WI38 (cell line): ENCODE data around the gene PAH.

Experiments
- H3K4me3 ChIP-seq: 2 replicates; pipeline ENCODE4 v1.5.1; 2011; ENCODE audit warnings: low read depth, mild to moderate bottlenecking, control low read depth, low read length
- TF ChIP-seq, protein P1 (sequence below): IDR thresholded peaks from 2 replicates; pipeline ENCODE4 v1.5.1; 2012; ENCODE audit warnings: low read depth, mild to moderate bottlenecking, control low read depth, low read length

PAH gene

GRCh38 chr12:102911320-102911719 is 5.7 kb downstream of the PAH start:
- TF ChIP-seq, protein P1, sequence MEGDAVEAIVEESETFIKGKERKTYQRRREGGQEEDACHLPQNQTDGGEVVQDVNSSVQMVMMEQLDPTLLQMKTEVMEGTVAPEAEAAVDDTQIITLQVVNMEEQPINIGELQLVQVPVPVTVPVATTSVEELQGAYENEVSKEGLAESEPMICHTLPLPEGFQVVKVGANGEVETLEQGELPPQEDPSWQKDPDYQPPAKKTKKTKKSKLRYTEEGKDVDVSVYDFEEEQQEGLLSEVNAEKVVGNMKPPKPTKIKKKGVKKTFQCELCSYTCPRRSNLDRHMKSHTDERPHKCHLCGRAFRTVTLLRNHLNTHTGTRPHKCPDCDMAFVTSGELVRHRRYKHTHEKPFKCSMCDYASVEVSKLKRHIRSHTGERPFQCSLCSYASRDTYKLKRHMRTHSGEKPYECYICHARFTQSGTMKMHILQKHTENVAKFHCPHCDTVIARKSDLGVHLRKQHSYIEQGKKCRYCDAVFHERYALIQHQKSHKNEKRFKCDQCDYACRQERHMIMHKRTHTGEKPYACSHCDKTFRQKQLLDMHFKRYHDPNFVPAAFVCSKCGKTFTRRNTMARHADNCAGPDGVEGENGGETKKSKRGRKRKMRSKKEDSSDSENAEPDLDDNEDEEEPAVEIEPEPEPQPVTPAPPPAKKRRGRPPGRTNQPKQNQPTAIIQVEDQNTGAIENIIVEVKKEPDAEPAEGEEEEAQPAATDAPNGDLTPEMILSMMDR = no peak
- H3K4me3 ChIP-seq = no peak overlapping the region

DNA sequence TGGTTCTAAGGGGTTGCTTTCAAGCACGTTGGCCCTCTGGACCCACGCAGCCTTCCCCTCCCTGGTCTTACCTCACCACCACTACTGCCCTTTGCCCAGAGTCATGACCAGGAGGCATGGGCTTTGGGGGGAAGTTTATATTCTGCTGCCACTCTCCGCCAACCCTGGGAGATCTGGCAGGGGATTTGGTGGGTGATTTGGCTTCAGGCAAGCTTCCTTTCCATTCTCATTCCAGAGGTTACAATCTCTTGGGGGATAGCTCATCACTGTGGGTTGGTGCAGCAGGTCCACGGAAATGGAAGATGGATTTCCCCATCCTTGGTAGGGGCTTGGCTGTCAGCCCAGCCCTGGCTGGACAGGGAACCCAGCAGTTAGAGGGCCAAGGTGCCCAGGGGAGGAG is 6.3 kb downstream of the PAH start:
- TF ChIP-seq, protein P1 = no peak
- H3K4me3 ChIP-seq = no peak overlapping the region

DNA sequence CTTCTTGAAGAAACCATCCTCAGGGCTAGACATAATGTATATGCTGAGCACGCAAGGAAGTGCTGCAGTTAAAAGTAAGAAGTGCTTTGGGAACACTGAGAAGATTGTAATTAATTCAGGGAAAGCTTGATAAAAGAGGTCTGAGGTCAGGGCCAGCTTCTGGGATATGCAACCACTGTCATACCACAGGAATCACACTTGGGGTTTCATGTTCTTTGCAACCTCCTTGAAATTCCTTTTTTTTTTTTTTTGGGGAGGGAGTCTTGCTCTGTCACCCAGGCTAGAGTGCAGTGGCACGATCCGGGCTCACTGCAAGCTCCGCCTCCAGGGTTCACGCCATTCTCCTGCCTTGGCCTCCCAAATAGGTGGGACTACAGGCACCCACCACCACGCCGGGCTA is 6.9 kb downstream of the PAH start:
- no peak overlapping the region for H3K4me3 ChIP-seq
- TF ChIP-seq, protein P1 = no peak

DNA sequence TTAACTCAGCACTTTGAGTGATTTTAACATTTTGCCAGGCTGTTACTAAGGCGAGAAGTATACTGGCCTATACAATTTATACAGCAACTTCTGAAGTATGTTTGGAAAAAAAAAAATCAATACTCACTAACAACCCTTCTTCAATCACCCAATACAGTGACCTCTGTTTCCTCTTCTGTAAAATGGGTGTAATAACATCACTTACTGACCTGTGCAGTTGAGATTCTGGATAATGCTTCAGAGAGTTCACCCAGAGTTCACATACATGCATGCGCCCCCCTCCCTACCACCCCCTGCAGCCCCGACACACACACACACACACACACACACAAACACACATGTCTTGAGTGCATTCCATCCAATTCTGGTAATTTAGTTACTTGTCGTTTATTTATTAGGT is 9.1 kb downstream of the PAH start:
- H3K4me3 ChIP-seq = no peak overlapping the region
- TF ChIP-seq, protein P1 = no peak

DNA sequence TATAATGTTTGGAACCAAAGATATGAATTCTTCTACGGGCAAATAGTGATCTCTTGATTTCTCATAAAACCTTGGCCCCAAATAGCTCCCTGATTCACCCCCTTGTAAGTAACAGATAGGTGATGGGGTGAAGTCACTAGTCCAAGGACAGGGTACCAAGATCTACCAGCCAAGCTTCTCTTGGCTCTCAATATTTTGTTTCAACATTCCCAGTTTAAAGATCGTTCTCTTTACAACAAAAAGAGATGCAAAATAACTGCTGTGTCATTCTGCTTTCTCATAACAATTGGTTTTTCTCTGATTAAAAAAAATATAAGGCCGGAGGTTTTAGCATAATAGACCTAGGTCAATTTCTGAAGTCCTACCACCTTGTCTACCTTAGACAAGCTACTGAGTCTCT is 11.8 kb downstream of the PAH start:
- no peak overlapping the region for H3K4me3 ChIP-seq
- TF ChIP-seq, protein P1 = no peak

DNA sequence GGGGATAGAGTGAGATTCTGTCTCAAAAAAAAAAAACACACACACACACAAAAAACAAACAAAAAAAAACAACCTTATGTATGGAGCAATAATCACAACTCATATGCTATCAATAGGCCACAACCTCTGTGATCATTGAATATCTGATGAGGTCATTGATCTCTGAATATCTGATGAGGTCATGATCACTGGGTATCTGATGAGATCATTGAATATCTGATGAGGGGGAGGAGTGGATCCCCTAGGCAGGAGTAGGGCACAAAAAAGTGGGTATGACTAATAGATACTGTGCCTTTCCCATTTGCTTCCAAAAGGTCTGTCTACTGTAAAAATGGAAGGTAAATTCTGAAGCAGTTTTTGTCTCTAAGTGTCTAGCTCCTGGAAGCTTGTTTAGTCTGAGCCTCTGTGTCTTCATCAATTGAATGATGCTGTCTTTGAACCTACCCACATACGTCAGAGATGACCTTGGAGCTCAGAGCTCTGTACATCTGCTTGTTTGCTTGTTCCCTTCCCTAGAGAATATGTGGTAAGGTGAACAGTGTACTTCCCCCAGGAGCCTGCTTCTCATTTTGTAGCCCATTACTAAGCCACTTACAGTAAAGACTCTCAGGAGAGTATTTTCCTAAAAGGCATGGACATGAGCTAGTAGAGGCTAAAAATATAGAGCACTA is 13.6 kb downstream of the PAH start:
- TF ChIP-seq, protein P1 = no peak
- no peak overlapping the region for H3K4me3 ChIP-seq

- no peak overlapping the region for H3K4me3 ChIP-seq
- TF ChIP-seq, protein P1 = no peak
Measured at GRCh38 chr12:102902093-102902492, 15.0 kb downstream of the PAH start.
